HG03520 (cell line): ENCODE measurements around the gene CEP55.
"Not testable (repeated sequence)": the region's sequence is repeated elsewhere in the genome, so short reads cannot be mapped to it uniquely, and the experiment has no call there.

Source experiments
- ATAC-seq: cut with Tn5 transposase; IDR thresholded peaks from one replicate; pipeline ENCODE4 v1.9.1; 2021; ENCODE audit warnings: mild to moderate bottlenecking, moderate library complexity; ENCODE audit not compliant: unreplicated experiment

Gene CEP55

DNA sequence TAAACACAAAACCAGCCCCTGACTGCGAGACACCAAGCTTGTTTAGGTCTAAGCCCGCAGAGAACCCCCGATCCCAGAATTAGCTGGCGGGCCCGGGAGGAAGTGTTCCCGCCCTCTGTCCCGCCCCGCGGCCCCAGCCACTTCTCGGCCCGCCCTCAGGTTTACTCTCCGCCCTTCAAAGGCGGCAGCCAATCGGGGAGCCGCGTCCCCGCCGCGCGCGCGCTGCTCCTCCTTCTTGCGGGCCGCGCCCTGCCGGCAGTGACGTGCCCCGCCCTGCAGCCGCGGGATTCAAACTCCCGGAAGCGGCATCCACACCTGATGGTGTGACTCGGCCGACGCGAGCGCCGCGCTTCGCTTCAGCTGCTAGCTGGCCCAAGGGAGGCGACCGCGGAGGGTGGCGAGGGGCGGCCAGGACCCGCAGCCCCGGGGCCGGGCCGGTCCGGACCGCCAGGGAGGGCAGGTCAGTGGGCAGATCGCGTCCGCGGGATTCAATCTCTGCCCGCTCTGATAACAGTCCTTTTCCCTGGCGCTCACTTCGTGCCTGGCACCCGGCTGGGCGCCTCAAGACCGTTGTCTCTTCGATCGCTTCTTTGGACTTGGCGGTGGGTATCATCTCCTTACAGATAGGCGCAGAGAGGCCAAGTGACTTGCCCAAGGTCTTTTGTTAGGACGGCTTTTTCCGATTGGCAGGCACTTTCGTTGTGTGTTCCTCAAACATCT lies at the start of gene CEP55:
Gene CEP55 (plus strand): TSS at position 291 of the 720 bp plus-strand sequence. CDS start 3,440 bp downstream, outside the sequence.
- peak; percentile 98 for ATAC-seq

DNA sequence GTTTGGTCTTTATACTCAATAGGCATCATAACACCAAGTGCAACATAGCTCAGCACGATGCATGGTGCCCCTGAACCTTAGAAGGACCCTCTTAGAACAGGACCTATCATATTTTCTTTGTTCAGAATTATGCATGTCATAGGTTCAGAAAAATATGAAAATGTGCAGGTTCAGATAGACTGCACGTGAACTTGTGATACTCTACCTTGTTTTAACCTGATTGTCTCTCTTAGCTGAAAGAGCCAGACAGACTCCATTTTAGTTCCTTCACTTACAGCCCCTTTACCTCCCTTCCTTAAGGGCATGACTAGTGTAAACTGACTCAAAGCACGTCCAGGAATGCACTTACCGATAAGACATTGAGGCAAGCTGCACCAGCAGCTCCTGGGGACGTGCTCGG lies 49.4 kb upstream of the CEP55 start:
- no peak for ATAC-seq

DNA sequence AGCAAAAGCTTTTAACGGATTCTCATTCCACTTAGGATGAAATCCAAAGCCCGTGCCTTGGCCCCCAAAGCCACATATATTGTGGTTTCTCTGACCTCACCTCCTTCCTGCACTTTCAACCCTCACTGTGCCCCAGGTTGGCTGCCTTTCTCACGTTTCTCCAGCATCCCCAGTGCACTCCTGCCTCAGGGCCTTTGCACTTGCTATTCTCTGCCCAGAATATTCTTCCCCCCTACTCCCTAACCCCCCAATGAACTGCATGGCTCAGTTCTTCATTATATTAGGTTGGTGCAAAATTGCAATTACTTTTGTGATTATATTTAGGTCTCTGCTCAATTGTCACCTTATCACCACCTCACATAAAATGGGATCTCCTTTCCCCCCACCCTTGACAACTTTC lies 48.4 kb upstream of the CEP55 start:
- no peak for ATAC-seq

DNA sequence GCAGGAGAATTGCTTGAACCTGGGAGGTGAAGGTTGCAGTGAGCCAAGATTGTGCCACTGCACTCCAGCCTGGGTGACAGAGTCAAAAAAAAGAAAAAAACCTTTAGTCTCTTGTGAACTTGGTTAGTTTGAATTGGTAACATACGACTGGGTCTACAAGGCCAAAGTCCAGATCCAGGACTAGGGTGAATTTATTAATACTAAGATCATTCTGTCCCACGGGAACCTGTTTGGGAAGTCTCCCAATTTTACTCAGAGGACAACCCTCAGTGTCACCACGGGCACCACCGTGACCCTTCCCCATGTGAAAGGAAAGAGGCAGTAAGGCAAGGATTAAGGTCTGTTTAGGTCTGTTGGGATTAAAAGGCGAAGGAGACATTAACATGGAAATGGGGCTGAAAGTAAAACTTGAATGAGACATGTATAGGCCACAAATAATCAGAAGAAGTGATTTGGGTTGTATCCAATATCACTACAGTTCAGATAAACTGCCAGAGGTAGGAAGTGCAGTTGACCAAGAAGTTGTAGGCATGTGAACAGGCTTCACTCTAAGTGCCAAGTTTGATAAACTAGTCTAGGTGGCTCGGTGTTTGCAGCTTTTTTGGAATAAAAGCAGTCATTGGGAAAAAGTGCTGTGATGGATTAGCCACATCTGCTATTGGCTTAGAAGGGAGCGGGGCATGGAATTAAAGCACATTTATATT lies 45.0 kb upstream of the CEP55 start:
- no peak for ATAC-seq

DNA sequence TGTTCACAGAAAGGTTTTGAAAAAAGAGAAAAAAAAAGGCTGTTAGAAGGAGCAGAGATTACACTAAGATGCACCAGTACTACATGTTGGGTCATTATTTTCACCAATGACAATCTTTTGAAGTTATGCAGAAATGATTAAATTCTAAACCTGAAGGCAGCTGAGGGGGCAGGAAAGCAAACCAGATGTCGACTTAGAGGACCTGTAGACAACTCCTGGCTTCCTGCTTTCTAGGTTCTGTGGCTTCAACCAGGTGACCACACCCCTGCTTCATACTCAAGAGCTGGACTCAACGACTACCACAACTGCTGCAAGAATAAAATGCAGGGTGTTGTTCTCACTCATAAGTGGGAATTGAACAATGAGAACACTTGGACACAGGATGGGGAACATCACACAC lies 44.3 kb upstream of the CEP55 start:
- no peak for ATAC-seq

DNA sequence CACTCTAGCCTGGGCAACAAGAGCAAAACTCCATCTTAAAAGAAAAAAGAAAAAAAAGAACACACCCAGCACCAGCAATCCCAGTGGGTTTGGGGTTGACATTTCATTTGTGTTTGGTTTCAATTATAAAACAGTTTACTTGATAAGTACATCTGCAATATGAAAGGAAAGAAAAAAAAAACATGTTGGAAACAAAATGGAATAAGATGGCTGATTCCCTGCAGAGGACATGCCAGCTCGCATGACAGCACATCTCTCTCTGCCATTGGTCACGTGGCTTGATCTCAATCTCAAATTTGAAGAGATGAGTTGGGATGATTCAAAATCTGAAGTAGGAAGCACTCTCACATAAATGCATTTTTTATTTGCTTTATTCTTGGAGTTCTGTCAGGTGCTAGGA lies 42.3 kb upstream of the CEP55 start:
- no peak for ATAC-seq

DNA sequence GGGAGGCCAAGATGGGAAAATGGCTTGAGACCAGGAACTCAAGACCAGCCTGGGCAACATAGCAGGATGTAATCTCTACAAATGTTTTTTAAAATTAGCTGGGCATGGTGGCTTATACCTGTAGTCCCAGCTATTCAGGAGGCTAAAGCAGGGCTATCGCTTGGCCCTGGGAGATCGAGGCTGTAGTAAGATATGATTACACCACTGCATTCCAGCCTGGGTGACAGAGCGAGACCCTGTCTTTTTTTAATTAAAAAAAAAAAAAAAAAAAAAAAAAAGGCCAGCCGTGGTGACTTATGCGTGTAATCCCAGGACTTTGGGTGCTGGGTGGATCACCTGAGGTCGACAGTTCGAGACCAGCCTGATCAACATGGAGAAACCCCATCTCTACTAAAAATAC lies 41.7 kb upstream of the CEP55 start:
- no peak for ATAC-seq

DNA sequence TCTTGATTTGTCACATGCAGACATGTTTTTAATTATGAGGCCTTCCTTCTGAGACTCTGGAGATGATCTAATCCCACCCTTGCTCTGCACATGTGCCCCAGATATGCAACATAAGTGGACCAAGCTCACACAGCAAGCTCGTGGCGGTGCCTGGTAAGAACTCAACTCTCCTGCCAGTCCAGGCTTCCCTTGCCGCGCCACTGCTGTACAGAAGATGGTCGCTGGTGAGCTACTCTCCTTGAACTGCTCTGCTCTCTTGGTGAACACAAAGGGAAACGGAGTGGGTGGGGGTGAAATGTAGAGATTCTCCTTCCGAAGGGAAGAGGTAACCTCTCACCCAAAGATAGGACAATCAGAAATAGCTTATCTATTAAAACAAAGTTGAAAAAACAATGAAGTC lies 39.9 kb upstream of the CEP55 start:
- no peak for ATAC-seq

DNA sequence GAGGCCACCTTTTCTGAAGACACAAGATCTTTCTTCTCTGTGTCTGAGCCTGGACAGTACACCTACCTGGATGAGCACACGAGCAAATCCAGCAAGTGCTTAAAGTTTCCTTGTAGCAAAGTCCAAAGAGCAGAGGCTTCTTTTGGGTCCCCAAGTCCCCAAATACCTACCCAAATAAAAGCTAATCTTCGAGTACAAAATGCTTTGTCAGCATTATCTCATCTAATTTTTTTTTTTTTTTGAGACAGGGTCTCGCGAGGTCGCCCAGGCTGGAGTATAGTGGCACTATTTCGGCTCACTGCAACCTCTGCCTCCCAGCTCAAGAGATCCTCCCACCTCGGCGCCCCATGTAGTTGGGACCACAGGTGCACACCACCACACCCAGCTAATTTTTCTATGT lies 38.9 kb upstream of the CEP55 start:
- ATAC-seq: no peak

DNA sequence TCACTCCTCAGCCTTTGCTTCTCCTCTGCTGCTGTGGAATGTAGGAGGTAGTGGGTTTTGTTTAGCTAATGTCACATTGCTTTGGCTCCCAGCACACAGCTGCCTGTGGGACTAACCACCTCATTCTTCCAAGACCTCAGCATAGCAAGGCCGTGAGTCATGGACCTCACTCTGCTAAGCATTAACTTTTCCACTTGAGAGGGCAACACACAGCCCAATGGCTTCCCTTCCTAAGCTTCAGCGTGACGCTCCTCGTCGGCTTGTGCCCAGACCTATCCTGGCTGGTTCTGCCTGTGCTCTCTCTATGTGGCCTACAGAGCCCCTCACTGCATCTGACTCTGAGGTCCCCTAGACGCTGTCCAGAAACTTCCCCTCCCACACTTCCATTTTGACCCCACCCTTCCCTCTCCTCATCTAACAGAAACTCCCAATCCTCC lies 37.6 kb upstream of the CEP55 start:
- ATAC-seq: no peak

DNA sequence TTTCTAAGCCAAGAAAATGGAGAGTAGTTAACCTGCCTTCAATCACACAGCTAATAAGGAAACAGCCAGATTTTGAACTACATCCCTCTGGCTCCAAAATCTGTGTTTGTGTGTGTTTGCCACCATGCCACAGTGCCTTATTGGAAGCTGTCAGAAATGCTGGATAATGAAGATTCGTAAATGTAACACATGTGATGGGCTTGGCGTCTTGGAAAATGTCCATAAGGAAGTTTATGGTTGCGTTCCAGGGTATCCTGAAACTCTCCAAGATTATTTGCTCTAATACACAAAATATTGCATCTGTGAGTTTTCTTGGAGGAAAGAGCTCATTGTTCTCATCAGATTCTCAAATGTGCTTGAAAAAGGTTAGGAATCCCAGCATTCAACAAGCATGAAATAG lies 36.9 kb upstream of the CEP55 start:
- no peak for ATAC-seq

DNA sequence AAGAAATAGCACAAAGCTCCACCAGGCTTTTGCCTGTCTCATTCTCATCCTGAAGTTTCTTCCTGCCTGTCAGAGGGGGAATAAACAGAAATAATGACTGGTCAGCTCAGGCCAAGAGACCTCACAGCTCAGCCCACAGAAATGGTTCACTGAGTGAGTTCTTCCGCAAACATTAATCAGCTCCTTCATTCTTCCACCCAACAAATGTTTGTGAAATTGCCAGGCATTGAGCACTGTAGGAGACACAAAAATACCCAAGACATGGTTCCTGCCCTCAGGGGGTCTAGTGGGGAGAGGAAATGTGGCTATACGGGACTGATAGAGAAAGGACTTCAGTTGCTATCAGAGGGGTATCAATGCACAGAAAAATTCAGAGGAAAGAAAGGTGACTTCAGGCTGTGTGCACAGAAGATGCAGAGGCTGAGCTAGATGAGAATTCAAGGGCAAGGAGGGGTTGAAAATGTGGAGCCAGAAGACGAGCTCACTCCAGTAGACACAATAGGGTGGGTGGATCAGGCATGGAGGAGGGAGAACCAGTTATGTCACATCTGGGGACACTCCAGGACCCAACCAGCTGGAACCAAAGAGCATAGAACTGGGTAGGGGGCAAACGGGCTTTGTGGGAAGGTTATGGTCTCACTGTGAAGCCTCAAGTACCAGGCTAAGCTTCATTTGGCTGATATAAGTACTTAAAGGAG lies 35.2 kb upstream of the CEP55 start:
- ATAC-seq: no peak

DNA sequence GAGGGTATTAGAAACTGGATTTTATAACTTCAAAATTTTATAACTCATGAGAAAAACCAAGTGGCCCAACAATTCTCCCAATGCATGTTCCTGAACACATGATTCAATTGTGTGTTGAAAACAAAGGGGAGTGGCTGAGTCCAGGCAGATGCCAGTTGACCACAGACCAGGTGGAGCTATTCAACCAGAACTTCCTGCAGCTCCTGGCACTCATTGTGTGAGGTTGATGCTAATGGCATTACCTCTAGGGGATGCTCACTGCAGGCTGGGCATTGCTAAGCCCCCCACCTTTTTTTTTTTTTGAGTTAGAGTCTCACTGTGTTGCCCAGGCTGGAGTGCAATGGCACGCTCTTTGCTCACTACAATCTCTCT lies 34.6 kb upstream of the CEP55 start:
- no peak for ATAC-seq

DNA sequence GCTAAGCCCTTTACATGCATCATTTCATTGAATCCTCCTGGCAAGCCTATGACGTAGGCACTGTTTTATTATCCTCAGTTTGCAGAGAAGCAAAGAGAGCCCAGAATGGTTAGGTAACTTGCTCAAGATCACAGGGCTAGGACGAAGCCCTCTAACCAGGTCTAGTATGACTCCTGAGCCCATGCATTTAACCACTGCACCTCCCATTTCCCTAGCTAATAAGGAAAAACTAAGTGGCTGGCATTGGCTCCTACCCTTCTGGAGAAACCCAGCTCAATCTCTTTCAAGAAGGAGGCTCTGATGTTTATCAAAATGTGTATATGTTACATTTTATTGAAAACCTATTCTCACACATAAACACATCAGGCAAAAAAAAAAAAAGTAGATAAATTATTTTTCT lies 34.0 kb upstream of the CEP55 start:
- ATAC-seq: no peak

DNA sequence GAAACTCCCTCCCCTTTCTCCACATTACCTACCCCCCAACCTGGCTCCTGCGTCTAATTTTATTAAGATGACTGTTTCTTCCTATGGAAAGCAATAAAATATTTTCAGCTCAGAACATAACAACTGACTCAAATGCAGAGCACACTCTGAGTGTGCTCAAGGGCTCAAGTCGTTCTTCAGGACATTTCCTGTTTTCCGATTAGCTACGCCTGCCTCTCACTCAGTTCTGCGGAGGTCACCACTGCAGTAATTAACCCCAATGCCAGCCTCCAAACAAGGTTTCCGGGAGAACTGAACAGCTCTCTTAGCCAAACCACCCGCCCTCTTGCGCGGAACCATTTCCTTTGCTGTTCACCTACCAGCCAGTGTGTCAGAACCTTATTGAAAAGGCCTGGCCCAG lies 33.5 kb upstream of the CEP55 start:
- no peak for ATAC-seq

DNA sequence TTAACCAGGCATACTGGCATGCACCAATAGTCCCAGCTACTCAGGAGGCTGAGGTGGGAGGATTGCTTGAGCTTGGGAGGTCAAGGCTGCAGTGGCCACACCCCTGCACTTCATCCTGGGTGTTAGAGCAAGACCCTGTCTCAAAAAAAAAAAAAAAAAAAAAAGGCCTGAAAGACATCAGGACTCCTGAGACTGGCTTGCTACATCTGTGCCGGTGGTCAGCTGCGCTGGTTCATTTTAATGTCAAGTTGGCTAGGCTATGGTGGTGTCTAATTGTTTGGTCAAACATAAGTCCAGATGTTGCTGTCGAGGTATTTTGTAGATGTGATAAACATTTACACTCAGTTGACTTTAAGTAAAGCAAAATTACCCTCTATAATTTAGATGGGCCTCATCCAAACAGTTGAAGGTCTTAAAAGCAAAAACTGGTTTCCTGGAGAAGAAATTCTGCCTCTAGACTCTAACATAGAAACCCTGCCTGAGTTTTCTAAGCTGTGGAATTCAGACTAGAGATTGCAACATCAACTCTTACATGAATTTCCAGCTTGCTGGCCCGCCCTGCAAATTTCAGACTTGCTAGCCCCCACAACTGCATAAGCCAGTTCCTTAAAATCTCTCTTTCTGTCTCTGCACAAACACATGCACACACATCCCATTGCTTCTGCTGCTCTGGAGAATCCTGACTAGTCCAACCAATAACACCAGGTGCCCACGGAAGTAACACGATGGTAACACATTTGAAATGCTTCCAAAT lies 32.5 kb upstream of the CEP55 start:
- no peak for ATAC-seq

DNA sequence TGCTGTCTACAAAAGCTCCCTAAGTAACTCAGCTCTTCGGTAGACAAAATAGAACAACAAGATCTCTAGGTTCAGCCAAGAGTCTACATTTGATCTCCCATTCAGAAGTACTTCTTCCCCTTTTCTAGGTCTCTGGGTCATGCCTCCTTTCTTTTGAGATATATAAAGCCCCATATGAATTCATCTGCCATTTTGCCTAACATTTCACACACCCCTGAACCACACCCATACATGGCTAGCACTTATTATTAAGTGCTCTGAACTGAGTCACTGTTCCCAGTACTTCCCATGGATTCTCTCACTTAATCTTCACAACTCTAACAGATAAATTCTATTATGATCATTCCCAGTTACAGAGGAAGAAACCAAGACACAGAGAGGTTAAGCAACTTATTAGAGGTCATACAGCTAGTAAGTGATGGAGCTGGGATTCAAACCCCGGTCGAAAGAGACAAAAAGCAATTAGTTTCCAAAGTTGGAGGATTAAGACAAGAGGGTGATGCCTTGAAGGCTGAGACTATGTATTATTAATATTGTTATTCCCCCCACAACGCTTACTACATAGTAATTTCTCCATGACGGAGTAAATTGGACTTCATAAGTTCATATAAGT lies 31.5 kb upstream of the CEP55 start:
- ATAC-seq: no peak

DNA sequence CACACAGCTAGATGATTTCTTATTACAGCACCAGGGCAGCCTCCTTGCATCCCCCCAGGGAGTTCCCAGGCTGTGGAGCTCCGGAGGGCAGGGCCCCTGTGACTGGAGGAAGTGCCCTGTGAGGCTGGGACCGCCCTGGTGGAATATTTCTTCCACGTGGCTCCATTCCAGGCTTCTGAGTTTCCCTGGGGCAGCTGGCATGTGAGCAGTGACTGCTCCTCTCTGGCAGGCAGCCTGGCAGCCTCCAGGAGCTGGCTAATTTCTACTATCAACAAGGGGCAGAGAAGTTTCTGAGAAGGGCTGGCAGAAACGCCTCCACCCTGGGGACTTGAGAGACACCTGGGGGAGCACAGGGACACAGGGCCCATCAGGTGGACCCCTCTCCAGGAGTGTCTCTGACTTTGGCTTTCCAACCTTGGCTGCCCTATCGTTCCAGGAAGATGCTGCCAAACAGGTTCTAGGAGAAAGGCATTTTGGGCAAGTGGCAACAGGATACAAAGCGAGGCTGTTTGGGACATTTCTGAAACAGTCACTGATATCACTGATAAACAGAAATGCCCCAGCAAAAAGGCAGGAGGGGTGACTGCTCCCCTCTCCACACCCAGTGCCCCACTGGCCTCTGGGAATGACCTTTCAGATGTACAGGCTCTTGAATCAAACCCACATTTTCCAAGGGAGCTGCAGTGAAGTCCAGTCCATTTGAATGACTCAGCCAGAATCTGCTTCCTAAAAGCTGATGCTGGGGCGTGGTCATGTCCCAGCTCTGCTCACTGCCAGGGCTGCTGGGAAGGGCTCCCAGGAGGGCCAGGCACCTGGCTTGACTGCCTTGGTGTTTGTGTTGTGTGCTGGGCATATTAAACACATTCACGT lies 30.4 kb upstream of the CEP55 start:
- ATAC-seq: no peak

DNA sequence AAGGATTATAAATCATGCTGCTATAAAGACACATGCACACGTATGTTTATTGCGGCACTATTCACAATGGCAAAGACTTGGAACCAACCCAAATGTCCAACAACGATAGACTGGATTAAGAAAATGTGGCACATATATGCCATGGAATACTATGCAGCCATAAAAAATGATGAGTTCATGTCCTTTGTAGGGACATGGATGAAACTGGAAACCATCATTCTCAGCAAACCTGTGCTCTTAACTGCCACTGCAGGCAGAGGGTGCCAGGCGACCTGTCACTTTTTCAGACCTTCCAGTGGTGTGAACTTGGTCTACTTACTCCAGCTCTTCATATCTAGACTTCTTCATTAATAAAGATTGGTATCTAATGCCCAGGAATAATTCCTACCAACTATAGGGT lies 28.8 kb upstream of the CEP55 start:
- ATAC-seq: not testable (repeated sequence)
